HG02642 (cell line): ENCODE results near the gene FOXL3.
A peak's percentile ranks its signal among the peaks of the same experiment; 100 is the strongest.

ENCODE experiments used
- ATAC-seq: cut with Tn5 transposase; IDR thresholded peaks from one replicate; pipeline ENCODE4 v1.9.1; 2021; ENCODE audit warnings: mild to moderate bottlenecking; ENCODE audit not compliant: unreplicated experiment, poor library complexity

Gene FOXL3

GRCh38 chr7:318476-318875 lies 28.5 kb downstream of the FOXL3 start:
- ATAC-seq, result no peak

GRCh38 chr7:318878-319661 lies 29.1 kb downstream of the FOXL3 start:
- ATAC-seq, result no peak

- no peak for ATAC-seq
These were observed 30.3 kb downstream of the FOXL3 start for GRCh38 chr7:320297-320696.

- ATAC-seq, result peak; percentile 83
These were observed 32.2 kb downstream of the FOXL3 start for GRCh38 chr7:322111-322671.

- ATAC-seq, result no peak
These were observed 32.7 kb downstream of the FOXL3 start for GRCh38 chr7:322708-323111.

GRCh38 chr7:323410-323809 lies 33.4 kb downstream of the FOXL3 start:
- ATAC-seq, result no peak

GRCh38 chr7:324011-324410 lies 34.0 kb downstream of the FOXL3 start:
- no peak for ATAC-seq

- no peak for ATAC-seq
These were observed 35.3 kb downstream of the FOXL3 start for GRCh38 chr7:325051-325798.

- no peak for ATAC-seq
These were observed 35.8 kb downstream of the FOXL3 start for GRCh38 chr7:325811-326210.

GRCh38 chr7:326273-326672 lies 36.3 kb downstream of the FOXL3 start:
- ATAC-seq, result no peak

GRCh38 chr7:326809-327232 lies 36.9 kb downstream of the FOXL3 start:
- no peak for ATAC-seq

- no peak for ATAC-seq
These were observed 37.4 kb downstream of the FOXL3 start for GRCh38 chr7:327233-327931.

GRCh38 chr7:327991-328702 lies 38.2 kb downstream of the FOXL3 start:
- ATAC-seq, result no peak

GRCh38 chr7:329691-330281 lies 39.8 kb downstream of the FOXL3 start:
- ATAC-seq, result no peak

- ATAC-seq, result no peak
These were observed 40.7 kb downstream of the FOXL3 start for GRCh38 chr7:330511-331230.

GRCh38 chr7:332020-332517 lies 42.1 kb downstream of the FOXL3 start:
- ATAC-seq, result no peak

- ATAC-seq, result no peak
These were observed 42.8 kb downstream of the FOXL3 start for GRCh38 chr7:332646-333392.

GRCh38 chr7:333393-333764 lies 43.4 kb downstream of the FOXL3 start:
- no peak for ATAC-seq
